GM18511 (cell line): ENCODE data around the gene B4GALT5.
"Not testable (repeated sequence)": the region's sequence is repeated elsewhere in the genome, so short reads cannot be mapped to it uniquely, and the experiment has no call there.

ENCODE experiments used
- ATAC-seq: cut with Tn5 transposase; IDR thresholded peaks from one replicate; pipeline ENCODE4 v1.9.1; 2021; ENCODE audit warnings: mild to moderate bottlenecking, moderate library complexity; ENCODE audit not compliant: unreplicated experiment

The B4GALT5 gene

DNA sequence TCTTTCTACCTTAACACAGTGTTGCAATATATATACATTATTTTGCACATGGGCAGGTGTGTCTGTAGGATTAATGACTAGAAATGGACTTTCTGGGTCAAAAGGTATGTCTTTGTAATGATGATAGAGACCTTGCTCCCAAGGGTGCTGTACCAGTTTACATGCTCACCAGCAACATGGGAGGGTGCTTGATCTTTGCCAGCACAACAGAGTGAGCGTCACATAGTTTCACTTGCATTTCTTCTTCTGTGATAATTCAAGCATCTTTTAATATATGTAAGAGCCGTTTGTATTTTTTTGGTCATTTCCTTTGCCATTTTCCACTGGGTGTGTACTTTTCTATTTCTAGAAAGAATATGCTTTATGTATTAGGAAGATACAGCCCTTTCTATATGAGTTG, 23.6 kb upstream of the B4GALT5 start:
- ATAC-seq = no peak

DNA sequence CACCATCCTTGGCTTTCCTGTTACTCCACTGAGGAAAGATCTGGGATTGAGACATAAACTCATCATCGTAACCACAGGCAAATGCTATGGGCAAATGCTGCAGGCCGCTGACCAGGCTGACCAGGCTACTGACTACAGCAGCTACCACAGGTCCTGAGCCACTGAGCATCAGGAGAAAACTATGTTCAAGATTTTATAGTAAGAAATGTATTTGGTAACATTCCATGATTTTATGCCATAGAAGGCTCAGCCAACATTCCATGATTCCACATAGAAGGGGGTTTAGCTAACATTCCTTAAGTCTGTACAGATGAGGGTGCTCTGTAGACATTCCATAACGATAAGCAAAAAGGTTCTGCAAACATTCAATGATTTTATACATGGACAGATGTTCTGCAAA, 16.1 kb upstream of the B4GALT5 start:
- ATAC-seq = no peak

DNA sequence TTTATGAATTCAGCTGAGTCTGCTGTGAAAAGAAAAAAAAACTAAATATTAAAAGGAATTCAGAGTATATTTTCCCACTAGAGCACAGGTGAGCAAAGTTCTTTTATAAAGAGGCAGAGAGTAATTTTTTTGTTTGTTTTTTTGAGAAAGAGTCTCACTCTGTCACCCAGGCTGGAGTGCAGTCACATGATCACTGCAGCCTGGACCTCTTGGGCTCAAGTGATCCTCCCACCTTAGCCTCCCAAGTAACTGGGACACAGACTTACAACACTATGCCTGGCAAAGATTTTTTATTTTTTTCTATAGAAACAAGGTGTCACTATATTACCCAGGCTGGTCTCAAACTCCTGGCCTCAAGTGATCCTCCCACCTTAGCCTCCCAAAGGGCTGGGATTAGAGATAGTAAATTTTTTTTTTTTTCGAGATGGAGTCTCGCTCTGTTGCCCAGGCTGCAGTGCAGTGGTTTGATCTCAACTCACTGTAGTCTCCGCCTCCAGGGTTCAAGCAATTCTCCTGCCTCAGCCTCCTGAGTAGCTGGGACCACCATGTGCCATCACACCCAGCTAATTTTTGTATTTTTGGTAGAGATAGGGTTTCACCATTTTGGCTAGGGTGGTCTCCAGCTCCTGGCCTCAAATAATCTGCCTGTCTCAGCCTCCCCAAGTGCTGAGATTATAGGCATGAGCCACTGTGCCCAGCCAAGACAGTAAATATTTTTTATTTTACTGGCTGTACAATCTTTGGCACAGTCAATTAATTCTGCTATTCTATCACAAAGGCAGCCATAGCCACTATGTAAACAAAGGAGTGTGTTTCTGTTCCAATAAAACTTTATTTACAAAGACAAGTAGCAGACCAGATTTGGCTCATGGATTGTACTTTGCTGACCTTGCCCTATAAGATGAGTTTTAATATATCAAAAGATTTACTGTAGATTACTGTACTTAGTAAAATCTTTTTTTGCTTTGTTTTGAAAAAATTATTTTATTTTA, 14.5 kb upstream of the B4GALT5 start:
- no peak for ATAC-seq

GRCh38 chr20:49727478-49727877, 13.8 kb upstream of the B4GALT5 start:
- ATAC-seq = no peak

DNA sequence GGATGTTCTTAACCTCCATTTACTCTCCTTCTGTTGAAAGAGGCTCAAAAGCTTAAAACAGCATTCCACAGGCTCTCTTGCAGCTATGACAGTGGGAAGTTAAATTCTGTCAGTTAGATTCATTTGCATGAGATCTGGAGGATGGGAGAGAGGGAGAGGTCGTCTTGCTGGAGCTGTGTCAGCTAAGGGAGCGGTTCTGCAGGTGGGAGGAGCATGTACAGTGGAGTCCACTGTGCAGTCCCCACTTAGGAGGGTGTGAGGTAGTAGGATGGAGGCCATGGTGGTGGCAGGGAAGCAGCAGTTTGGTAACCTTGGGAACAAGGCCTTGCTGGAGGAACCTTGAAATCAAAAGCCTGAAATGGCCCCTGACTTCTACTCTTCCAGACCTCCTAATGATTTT, 12.0 kb upstream of the B4GALT5 start:
- no peak for ATAC-seq

- ATAC-seq = not testable (repeated sequence)
Observed at GRCh38 chr20:49725224-49725606, 11.5 kb upstream of the B4GALT5 start.

DNA sequence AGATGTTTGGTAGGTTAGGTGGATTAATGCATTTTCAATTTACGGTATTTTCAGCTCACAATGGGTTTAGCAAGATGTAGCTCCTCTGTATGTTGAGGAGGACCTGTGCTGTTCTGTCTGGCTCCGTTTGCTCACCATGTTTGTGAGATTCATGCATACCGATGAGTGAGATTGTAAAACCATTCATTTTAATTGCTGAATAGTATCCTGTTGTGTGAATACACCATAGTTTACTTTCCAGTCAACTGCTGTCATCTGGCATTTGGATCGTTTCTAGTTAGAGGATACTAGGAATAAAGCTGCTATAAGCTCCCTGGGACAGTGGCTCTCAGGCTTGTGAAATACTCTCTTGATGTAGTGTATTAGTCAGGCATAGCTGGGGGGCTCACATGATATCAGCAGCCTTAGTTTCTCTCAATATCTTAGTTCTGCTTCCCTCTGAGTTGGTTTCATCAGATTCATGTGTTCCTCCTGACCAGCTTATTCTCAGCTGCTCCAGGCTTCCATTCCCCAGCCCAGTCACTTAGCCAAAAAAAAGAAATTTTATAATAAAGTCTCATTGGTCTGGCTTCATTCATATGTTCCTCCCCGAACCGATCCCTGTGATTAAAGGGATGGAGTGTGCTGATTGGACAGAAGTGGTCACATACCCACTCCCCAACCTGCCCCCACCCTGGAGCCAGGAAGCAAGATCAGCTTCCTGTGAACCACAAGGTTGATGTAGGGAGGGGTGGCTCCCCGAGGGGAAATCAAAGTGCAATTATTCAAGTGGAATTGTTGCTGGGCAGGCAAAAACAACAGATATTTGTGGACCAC, 10.9 kb upstream of the B4GALT5 start:
- no peak for ATAC-seq

DNA sequence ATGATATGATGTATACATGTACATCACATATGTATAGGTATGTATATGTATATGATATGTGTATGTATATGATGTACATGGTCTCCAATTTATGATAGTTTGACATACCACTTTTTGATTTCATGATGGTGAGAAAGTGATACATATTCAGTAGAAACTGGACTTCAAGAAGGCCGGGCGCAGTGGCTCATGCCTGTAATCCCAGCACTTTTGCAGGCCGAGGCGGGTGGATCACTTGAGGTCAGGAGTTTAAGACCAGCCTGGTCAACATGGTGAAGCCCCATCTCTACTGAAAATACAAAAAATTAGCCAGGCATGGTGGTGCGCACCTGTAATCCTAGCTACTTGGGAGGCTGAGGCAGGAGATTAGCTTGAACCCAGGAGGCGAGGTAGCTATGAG, 10.1 kb upstream of the B4GALT5 start:
- not testable (repeated sequence) for ATAC-seq

GRCh38 chr20:49721326-49721725, 7.6 kb upstream of the B4GALT5 start:
- not testable (repeated sequence) for ATAC-seq

- ATAC-seq = no peak
Observed at GRCh38 chr20:49715466-49715865, 1.8 kb upstream of the B4GALT5 start.

DNA sequence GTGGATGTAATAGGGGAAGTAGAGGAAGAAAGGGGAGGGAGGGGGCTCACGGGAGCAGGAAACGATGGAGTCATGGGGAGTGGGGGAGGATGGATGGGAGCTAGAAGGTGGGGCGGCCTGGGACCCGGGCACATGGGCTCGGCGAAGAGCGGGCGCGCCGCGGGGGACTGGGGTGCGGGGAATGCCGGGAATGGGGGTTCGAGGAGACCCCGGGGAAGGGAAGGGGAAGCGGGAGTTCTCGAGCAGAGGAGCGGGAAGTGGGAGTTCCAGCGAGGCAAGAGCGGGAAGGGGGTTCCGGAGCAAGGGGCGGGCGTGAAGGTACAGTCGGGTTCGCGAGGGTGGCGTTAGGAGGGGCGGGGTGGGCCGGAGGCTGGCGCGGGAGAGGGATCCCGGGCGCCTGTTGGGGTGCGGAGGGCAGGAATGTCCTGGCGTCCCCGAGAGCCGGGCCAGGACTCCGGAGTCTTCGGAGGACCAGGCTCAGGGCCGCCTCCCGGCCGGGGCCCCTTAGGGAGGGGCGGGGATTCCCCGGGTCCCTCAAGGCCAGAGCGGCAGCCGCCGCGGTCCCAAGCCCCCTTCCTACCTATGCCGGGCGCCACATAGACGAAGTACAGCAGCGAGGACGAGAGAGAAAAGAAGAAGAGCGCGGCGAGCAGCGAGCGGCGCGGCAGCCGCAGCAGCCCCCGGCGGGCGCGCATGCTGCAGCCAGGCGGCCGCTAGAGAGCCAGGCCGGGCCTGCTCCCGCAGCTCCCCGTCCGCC, 504 bp downstream of the B4GALT5 start:
- peak; percentile 46 for ATAC-seq

- no peak for ATAC-seq
Observed at GRCh38 chr20:49712646-49712995, 1.1 kb downstream of the B4GALT5 start.

GRCh38 chr20:49712118-49712517, 1.6 kb downstream of the B4GALT5 start:
- ATAC-seq = no peak

DNA sequence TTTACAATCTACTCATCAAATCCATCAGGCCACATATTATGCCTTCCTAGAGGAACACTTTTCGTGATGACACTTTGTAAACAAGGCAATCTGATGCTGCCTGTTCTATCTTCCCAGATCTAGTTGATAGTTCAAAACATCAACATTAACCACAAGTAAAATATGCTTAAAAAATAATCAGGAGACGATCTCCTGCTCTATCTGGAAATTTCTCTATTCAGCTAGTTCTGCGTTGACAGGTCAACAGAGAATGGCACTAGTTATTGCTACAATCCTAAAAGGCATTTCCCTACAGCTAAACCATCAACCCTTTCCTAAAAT, 2.1 kb downstream of the B4GALT5 start:
- no peak for ATAC-seq

- no peak for ATAC-seq
Observed at GRCh38 chr20:49710971-49711666, 2.6 kb downstream of the B4GALT5 start.

DNA sequence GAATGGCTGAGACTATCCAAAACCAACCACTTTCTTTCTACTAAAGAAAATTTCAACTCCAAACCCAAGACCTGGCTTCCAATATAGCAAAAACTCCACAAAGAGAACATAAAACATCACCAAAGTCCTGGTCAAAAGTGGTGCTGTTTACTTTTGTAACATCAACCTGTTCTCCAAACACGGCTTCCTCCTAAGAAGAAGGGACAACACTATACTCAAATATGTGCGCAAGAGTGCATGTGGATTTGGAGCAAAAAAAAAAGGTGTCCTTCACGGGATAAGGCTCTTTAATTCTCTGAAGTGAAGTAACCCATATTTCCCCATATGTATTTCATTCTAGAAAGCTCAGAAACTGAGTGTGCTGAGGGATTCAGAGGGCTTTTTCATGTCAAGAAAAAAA, 6.6 kb downstream of the B4GALT5 start:
- ATAC-seq = no peak

DNA sequence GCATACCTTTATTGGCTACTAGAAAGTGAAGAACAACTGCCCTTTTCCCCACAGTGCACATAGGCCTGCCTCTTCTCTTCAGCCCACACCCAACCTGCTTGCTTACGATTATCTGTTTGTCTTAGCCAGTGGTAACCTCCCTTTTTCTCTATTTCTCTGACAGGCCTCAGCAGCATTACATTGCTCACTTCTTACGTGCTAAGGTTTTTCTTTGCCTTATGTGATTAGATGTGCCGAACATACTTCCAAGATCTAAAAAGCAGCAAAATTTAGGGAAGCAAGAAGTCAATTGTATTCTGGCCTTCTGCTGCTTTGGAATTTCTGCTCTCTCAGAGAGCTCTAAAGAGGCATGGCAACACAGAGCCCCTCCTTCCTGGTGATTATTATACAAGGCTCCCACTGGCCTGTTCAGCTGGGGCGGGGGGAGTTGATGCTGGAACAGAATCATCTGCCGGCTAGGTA, 7.0 kb downstream of the B4GALT5 start:
- no peak for ATAC-seq

DNA sequence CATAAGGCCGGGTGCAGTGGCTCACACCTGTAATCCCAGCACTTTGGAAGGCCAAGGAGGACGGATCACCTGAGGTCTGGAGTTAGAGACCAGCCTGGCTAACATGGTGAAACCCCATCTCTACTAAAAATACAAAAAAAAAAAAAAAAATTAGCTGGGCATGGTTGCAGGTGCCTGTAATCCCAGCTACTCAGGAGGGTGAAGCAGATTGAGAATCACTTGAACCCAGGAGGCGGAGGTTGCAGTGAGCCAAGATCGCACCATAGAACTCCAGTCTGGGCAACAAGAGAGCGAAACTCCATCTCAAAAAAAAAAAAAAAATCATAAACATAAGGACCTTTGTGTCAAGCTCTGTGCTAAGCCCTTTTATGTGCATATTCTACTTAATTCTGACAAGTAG, 7.8 kb downstream of the B4GALT5 start:
- not testable (repeated sequence) for ATAC-seq

DNA sequence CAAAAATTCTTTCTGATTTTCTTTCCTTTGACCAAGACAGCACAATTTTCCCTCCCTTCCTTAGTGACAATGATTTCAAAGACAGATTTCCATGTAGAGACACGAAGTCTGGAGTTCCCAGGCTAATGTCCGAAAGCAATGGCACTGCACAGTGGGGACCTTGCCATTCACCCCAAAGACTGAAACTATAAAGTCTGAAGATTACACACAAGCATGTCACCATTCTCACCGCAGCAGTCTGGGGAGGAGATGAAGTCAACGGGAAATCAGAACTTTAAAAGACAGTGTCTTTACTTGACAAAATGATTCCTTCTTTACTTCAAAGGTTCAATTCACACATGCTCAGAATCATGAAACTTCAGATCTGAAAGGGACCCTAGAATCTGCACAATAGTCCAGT, 8.3 kb downstream of the B4GALT5 start:
- ATAC-seq = no peak

DNA sequence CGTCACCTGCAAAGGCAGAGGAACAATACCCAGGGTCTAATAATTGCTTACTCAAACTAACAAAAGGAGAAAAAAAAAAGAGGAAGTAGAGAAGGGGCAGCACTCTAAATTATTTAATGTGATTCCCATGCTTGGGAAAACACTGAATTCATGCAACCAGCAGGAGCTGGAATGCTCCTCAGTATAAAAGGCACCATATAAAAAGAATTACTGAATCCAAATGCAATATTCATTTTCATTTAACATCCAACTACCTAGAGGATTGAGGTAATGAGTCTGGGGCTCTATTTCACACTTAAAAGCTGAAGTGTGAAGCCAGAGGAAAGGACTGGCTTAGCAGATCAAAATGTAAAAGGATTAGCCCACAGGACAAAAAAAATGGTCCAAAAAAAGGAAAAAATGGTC, 8.7 kb downstream of the B4GALT5 start:
- ATAC-seq = no peak

DNA sequence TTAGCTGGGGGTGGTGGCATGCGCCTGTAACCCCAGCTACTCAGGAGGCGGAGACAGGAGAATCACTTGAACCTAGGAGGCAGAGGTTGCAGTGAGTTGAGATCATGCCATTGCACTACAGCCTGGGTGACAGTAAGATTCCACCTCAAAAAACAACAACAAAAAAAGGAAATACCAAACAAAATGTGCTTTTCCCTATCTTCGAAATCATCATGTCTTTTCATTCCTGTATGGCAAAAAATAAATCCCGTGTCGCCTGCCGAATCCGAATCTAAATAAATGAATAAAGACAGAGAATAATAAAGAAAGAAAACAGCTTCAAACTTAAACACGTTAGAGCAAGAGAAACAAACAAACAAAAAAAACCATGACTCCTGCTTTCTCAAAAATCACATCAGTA, 11.8 kb downstream of the B4GALT5 start:
- no peak for ATAC-seq
